Islet of Langerhans (tissue), 1 donor: ENCODE results near the gene IGSF8.

Experiments used
- FAIRE-seq: peaks from one replicate; lab custom pipeline; 2011; peaks lifted over from hg19 to GRCh38; lab: Jason Lieb, UNC

The IGSF8 gene

GRCh38 chr1:160103658-160104408 lies 5.4 kb upstream of the IGSF8 start:
- FAIRE-seq: no peak

- no peak for FAIRE-seq
Observed at GRCh38 chr1:160101717-160102522, 3.5 kb upstream of the IGSF8 start.

- no peak for FAIRE-seq
Observed at GRCh38 chr1:160101037-160101716, 2.8 kb upstream of the IGSF8 start.

- FAIRE-seq: no peak
Observed at GRCh38 chr1:160099716-160100375, 1.4 kb upstream of the IGSF8 start.

- FAIRE-seq: no peak
Observed at GRCh38 chr1:160098852-160099561, 588 bp upstream of the IGSF8 start.

- no peak for FAIRE-seq
Observed at GRCh38 chr1:160097151-160097910, 1.1 kb downstream of the IGSF8 start.

- FAIRE-seq: no peak
Observed at GRCh38 chr1:160096274-160097116, 1.9 kb downstream of the IGSF8 start.

GRCh38 chr1:160095382-160096105 lies 2.9 kb downstream of the IGSF8 start:
- FAIRE-seq: no peak

GRCh38 chr1:160094806-160095205 lies 3.6 kb downstream of the IGSF8 start:
- FAIRE-seq: no peak

GRCh38 chr1:160094291-160094625 lies 4.2 kb downstream of the IGSF8 start:
- no peak for FAIRE-seq

- FAIRE-seq: no peak
Observed at GRCh38 chr1:160093624-160094290, 4.7 kb downstream of the IGSF8 start.

- FAIRE-seq: no peak
Observed at GRCh38 chr1:160093069-160093395, 5.4 kb downstream of the IGSF8 start.

GRCh38 chr1:160092366-160093068 lies 5.9 kb downstream of the IGSF8 start:
- FAIRE-seq: no peak

- no peak for FAIRE-seq
Observed at GRCh38 chr1:160091666-160092223, 6.7 kb downstream of the IGSF8 start.

- no peak for FAIRE-seq
Observed at GRCh38 chr1:160090760-160091159, 7.7 kb downstream of the IGSF8 start.

- FAIRE-seq: no peak
Observed at GRCh38 chr1:160089883-160090282, 8.5 kb downstream of the IGSF8 start.

- FAIRE-seq: no peak
Observed at GRCh38 chr1:160087118-160087662, 11.2 kb downstream of the IGSF8 start.

- FAIRE-seq: no peak
Observed at GRCh38 chr1:160086456-160086892, 11.9 kb downstream of the IGSF8 start.
